Hepatocyte (in vitro differentiated cells): Measurements from ENCODE around the gene STAT5A.
"Not testable (repeated sequence)": the region's sequence is repeated elsewhere in the genome, so short reads cannot be mapped to it uniquely, and the experiment has no call there.

Experiments used
- CTCF ChIP-seq: fragments of 200-600 bp; sonication (generic); IDR thresholded peaks from 2 replicates; pipeline ENCODE4 v1.5.1; 2016; ENCODE audit warnings: antibody characterized with exemption, mild to moderate bottlenecking; ENCODE audit not compliant: poor library complexity
- EZH2 ChIP-seq: fragments of 200-600 bp; sonication (generic); IDR thresholded peaks from 2 replicates; pipeline ENCODE4 v1.6.1; 2016; ENCODE audit warnings: antibody characterized with exemption, mild to moderate bottlenecking, borderline replicate concordance

- not testable (repeated sequence) for TF ChIP-seq EZH2, CTCF
Observed at GRCh38 chr17:42305031-42305330, 16.7 kb downstream of the STAT5A start.
